ENCODE data around the gene PDE4B.

Gene PDE4B

DNA sequence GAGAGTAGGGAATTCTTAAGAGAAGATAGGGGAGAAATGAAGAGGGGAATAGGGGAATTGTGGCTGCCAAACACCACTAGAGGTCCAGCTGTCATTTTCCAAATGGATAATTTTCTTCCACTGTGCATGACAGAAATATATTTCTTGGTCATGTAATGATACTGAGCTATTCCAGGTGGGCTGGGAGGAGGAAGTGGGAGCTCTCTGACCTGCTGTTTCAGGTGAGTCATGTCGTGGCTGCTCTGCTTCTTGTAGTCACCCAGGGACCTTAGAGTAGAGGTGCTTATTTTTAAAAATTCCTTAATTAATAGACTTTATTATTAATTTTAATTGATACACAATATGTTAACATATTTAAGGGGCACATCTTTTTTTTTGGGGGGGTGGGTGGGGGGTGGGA is 11.9 kb downstream of the PDE4B start:
- H3F3A ChIP-seq (ENCODE audit: low read depth) = no peaks in the 10 kb centered on the region
- H3K4me2 ChIP-seq (ENCODE audit: low read depth, low read length, poor library complexity, severe bottlenecking) = no peak overlapping the region

GRCh38 chr1:65812065-65812464 is 19.4 kb downstream of the PDE4B start:
- Histone ChIP-seq H3K9me2 (replicated peaks; ENCODE audit: low read depth, low read length) (no peaks in the 10 kb centered on the region), H3K79me2 (ENCODE audit: insufficient read depth, low read length) (no peaks in the 10 kb centered on the region), H3K4me3 (ENCODE audit: low read length, poor library complexity, severe bottlenecking) (peak overlapping the region; percentile 58), H3K36me3 (ENCODE audit: insufficient read depth, low read length) (no peaks in the 10 kb centered on the region), H3K4me1 (ENCODE audit: insufficient read depth, low read length, poor library complexity, severe bottlenecking) (peaks cover 19% of the 10 kb centered on the region), H3K27me3 (ENCODE audit: insufficient read depth, low read length, poor library complexity, severe bottlenecking) (no peaks in the 10 kb centered on the region), H3K9me3 (ENCODE audit: insufficient read depth, low read depth, low read length) (no peaks in the 10 kb centered on the region), H4K20me1 (ENCODE audit: insufficient read depth, low read length, poor library complexity, severe bottlenecking) (no peaks in the 10 kb centered on the region), H3K9ac (ENCODE audit: low read depth, low read length, poor library complexity, severe bottlenecking) (peak overlapping the region; percentile 14), H2AFZ (ENCODE audit: low read length) (peak overlapping the region; percentile 79), H3F3A (ENCODE audit: low read depth) (no peaks in the 10 kb centered on the region), H3K4me2 (ENCODE audit: low read depth, low read length, poor library complexity, severe bottlenecking) (peak overlapping the region; percentile 71)
- no peak for TF ChIP-seq EZH2phosphoT487 (IDR thresholded peaks at IDR 0.05; ENCODE audit: borderline replicate concordance)
- TF ChIP-seq, protein P1, sequence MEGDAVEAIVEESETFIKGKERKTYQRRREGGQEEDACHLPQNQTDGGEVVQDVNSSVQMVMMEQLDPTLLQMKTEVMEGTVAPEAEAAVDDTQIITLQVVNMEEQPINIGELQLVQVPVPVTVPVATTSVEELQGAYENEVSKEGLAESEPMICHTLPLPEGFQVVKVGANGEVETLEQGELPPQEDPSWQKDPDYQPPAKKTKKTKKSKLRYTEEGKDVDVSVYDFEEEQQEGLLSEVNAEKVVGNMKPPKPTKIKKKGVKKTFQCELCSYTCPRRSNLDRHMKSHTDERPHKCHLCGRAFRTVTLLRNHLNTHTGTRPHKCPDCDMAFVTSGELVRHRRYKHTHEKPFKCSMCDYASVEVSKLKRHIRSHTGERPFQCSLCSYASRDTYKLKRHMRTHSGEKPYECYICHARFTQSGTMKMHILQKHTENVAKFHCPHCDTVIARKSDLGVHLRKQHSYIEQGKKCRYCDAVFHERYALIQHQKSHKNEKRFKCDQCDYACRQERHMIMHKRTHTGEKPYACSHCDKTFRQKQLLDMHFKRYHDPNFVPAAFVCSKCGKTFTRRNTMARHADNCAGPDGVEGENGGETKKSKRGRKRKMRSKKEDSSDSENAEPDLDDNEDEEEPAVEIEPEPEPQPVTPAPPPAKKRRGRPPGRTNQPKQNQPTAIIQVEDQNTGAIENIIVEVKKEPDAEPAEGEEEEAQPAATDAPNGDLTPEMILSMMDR (conservative IDR thresholded peaks at IDR 0.05; ENCODE audit: low read length) = no peak

More for the DNA sequence above, 11.9 kb downstream of the PDE4B start:
- Histone ChIP-seq H3K4me1 (ENCODE audit: insufficient read depth, low read length, poor library complexity, severe bottlenecking) (peaks cover 5% of the 10 kb centered on the region), H2AFZ (ENCODE audit: low read length) (0 out of 2 replicates have a peak overlapping the region, but pooled peaks have one; percentile 72), H3K9me3 (ENCODE audit: insufficient read depth, low read depth, low read length) (no peaks in the 10 kb centered on the region), H3K27me3 (ENCODE audit: insufficient read depth, low read length, poor library complexity, severe bottlenecking) (no peaks in the 10 kb centered on the region), H3K9me2 (replicated peaks; ENCODE audit: low read depth, low read length) (no peaks in the 10 kb centered on the region), H4K20me1 (ENCODE audit: insufficient read depth, low read length, poor library complexity, severe bottlenecking) (no peaks in the 10 kb centered on the region), H3K9ac (ENCODE audit: low read depth, low read length, poor library complexity, severe bottlenecking) (no peak overlapping the region), H3K36me3 (ENCODE audit: insufficient read depth, low read length) (no peaks in the 10 kb centered on the region), H3K4me3 (ENCODE audit: low read length, poor library complexity, severe bottlenecking) (no peak overlapping the region), H3K79me2 (ENCODE audit: insufficient read depth, low read length) (no peaks in the 10 kb centered on the region)
- no peak for TF ChIP-seq EZH2phosphoT487 (IDR thresholded peaks at IDR 0.05; ENCODE audit: borderline replicate concordance)
- TF ChIP-seq, protein P1 (conservative IDR thresholded peaks at IDR 0.05; ENCODE audit: low read length) = no peak

DNA sequence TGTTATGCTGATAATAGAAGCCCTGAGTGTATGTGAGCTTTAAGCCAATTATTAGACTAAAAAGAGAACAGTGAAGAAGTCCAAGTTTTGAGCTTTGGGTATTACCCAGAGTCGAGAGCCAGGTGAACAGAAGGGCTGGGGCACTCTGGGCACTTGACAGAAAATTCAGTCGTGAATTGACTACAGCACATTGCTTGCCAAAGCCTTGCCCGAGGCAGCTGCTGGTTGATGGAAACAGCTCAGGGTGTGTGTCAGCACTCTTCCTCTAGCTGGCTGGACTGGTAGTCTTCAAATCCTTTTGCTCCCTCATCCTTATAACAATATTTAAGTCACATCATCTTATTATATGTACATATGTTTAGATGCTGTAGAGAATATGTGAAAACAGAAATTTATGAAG is 21.3 kb downstream of the PDE4B start:
- Histone ChIP-seq H4K20me1 (ENCODE audit: insufficient read depth, low read length, poor library complexity, severe bottlenecking) (no peaks in the 10 kb centered on the region), H3K9me3 (ENCODE audit: insufficient read depth, low read depth, low read length) (no peaks in the 10 kb centered on the region), H3K4me2 (ENCODE audit: low read depth, low read length, poor library complexity, severe bottlenecking) (no peak overlapping the region), H3K9ac (ENCODE audit: low read depth, low read length, poor library complexity, severe bottlenecking) (no peak overlapping the region), H3K36me3 (ENCODE audit: insufficient read depth, low read length) (no peaks in the 10 kb centered on the region), H3K79me2 (ENCODE audit: insufficient read depth, low read length) (no peaks in the 10 kb centered on the region), H3K4me1 (ENCODE audit: insufficient read depth, low read length, poor library complexity, severe bottlenecking) (peaks cover 19% of the 10 kb centered on the region), H3K27me3 (ENCODE audit: insufficient read depth, low read length, poor library complexity, severe bottlenecking) (no peaks in the 10 kb centered on the region), H3K4me3 (ENCODE audit: low read length, poor library complexity, severe bottlenecking) (no peak overlapping the region), H2AFZ (ENCODE audit: low read length) (no peak overlapping the region), H3K9me2 (replicated peaks; ENCODE audit: low read depth, low read length) (no peaks in the 10 kb centered on the region), H3F3A (ENCODE audit: low read depth) (no peaks in the 10 kb centered on the region)
- TF ChIP-seq, protein P1 (conservative IDR thresholded peaks at IDR 0.05; ENCODE audit: low read length) = no peak
- TF ChIP-seq EZH2phosphoT487 (IDR thresholded peaks at IDR 0.05; ENCODE audit: borderline replicate concordance) = no peak

All from Loucy (cell line).